KBM-7 (cell line): ENCODE measurements around the gene SAMM50.

ENCODE experiments used
- DNase-seq: peaks from one replicate; pipeline ENCODE4 v3.0.0-alpha.2; 2015
- in situ Hi-C: fragments of 300-500 bp; cut with MboI; formaldehyde crosslinking; loops from 2 replicates; pipeline ENCODE4 v1.14.3; 2020; ENCODE audit warnings: low sequenced_read_pairs, low pct_unique_long_range_greater_than_20kb, mixed read lengths

Gene SAMM50

DNA sequence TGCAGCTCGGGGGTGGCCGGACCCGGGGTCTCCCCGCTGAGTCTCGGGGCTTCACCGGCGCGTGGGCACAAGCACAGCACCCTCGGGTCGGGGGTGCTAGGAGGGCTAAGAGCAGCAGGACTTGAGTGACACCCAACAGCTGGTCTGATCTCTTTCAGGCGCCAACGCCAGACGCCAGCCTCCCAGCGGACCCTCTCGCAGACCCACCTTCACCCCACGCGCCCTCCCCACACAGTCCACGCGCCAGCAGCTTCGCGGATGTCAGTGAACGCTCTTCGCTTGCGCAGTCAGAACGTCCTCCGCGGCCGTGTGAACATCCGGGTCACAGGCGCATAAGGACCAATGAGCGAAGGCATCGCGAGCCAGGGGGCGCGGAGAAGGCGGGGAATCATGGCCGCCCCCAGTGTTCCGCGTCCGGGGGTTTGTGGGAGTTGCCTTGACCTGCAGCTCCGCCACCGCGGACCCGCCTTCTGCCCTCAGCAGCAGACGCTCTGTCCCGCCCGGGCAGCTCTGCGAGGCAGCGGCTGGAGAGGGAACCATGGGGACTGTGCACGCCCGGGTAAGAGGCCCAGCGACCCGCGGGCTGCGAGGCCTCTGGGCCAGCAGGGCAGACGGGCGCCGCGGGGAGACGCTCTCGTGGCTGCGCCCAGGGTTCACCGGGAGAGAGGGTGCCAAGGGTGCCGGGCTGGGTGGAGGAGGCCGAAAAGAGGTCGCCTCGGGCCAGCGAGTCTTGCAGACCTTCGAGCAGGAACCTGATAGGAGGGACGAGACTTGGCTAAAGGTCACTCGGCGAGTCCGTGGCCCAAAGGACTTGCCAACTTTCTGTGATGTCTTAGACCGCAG, at the start of gene SAMM50:
SAMM50 (plus strand) TSS at position 403 of the 843 bp plus-strand sequence; CDS start at position 539, 136 bp downstream.
- in situ Hi-C loops: no loop called here
- DNase-seq: peak; percentile 93

DNA sequence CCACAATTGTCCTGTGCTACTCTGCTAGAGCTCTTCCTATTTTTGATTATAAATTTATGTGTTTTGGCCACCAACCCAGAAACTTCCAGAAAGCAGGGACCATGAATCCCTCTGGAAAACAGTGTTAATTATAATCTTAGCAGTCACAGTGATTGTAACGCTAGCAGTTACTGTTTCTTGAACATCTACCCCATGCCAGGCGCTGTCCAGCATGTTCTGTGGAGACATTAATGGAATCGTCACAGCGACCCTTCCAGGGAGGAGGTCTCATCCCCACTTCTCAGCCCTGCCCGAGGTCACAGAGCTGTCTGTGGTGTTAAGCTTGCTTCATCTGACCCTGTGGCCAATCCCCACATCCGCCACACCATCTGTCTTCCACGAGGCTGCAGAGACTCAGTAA, 49.6 kb upstream of the SAMM50 start:
- in situ Hi-C loops: no loop called here
- no peak for DNase-seq

DNA sequence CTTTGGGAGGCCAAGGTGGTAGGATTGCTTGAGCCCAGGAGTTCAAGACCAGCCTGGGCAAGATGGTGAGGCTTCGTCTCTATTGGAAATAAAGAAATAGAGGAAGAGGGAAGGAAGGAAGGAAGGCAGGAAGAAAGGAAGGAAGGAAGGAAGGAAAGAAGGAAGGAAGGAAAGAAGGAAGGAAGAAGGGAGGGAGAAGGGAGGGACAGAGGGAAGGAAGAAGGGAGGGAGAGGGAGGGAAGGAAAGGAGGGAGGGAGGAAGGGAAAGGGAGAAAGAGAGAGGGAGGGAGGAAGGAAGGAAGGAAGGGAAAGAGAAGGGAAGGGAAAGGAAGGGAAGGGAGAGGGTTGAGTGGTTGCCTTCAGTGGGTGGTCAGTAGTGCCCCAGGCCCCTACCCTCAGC, 45.5 kb upstream of the SAMM50 start:
- no peak for DNase-seq
- in situ Hi-C loops: no loop called here

DNA sequence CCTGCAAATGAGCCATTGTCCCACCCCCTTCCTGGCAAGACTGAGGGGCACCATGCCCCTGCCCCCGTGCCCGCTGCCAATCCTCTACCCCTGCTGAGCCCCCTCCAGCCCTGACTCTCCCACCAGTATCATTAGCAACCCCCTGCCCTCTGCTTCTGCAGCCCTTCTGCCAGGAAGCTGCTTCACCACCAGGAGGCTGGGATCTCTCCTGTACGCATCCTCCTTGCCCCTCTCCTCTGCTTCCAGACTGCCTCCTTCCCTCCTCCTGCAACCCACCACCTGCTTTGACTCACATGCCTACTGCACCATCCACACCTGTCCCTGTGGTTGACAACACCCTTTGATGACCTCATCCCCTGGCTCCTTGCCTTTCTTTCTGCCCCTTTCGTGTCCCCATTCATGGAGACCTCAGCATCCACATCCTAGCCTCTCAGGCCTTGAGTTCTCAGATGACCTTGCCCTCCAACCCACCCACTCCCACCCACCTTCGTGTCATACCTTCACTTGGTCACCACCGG, 45.0 kb upstream of the SAMM50 start:
- in situ Hi-C loops: no loop called here

DNA sequence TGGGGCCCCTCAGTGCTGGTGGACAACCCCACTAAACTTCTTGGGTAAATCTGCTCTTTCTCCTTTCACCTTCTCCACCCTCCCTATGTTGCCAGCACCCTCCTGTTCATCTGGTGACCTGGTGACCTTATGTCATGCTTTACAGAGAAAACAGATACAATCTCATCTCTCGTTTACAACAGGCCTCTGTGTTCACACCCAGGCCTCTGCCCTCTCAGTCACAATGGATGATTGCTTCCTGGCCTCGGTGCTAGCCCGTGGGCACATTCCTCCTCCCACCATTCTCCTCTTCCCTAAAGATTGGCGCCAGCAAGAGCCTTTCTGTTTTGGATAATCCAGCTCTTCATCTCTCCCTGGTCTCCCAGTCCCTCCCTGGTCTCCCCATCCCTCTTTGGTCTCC, 43.9 kb upstream of the SAMM50 start:
- in situ Hi-C loops: no loop called here
- DNase-seq: no peak

More for the DNA sequence above, 45.0 kb upstream of the SAMM50 start:
- no peak for DNase-seq

DNA sequence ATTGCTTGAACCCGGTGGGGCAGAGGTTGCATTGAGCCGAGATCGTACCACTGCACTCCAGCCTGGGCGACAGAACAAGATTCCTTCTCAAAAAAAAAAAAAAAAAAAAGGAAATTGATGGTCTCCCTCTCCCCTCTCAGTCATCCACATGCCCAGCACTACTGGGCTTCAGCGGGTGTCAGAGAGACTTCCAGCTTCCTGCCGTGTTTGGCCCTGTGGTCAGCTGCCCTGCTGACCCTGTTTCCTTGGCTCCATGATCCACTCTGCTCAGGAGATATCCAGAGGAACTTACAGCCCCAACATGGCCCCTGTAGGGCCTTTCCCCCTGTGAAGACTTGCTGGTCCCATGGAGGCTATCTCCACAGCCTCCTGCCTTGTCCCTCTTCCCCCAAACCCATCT, 37.7 kb upstream of the SAMM50 start:
- peak; percentile 21 for DNase-seq
- in situ Hi-C loops: no loop called here

DNA sequence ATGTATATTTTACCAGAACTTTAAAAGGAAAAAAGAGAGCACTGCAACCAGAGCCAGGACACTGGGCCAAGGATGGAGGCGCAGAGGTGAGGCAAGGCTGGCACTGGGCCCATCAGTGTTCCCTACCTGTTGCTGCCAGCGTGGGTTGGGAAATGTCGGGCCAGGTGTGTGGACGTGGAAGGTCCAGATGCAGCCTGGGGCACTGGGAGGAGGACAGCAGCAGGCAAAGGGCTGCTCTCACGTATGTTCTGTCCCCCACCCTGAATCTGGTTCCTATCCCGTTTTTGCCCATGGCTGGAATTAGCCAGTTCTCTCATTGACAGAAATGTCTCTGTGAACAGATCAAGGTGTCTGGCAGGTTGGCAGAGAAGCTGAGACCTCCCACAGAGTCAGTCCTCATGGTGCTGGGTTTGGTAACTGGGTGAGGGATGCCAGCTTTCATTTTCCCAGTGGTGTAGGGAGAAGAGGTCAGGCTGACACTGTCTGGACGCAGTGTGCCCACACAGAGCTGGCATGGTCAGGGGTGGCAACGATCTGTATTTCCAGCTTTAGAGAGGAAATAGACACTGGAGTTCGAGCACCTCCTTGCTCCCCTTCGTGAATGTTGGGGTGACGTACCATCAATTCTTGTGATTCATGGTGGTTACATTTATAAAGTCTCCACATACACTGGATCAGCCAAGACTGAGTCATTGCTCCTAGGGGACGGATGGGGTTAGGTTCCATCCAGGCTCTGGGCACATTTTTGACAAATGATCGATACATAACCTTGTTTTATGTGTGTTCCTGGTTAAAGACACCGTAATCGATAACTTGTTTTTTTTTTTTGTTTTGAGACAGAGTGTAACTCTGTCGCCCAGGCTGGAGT, 35.9 kb upstream of the SAMM50 start:
- in situ Hi-C loops: no loop called here
- no peak for DNase-seq

DNA sequence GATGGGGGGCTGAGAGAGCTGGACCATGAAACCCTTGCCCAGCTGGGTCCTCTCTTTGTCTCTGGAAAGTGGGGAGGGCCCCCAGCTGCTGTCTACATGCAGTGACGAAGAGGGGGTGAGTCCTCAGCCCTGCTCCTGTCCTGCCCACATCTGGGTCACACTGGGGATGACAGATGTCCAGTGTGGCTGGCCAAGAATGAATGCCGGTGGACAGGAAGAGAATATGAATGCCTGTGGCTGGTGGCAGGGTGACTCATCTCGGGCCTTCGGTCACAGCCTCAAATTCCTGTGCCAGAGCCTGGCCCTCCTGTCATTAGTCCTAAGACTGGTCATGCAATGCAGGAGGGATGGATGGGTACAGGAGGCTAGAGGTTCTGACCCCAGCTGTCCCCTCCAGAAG, 33.9 kb upstream of the SAMM50 start:
- in situ Hi-C loops: no loop called here
- DNase-seq: no peak

DNA sequence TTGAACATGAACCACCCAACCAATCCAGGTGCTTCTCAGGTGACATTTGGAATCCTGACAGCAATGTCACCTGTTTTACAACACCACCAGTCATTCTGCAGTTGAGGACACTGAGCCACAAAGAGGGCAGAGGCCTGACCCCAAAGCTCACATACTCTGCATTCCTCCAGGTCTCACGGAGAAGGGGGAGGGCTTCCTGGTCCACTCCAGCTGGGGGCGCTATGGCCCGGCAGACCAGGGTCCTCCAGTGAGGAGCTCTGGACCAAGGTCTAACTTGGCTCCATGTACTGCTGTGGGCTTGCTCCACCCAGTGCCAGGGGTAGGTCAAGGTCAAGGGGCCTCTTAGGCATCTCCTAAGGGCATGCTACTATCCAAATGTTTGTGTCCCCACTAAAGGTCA, 33.1 kb upstream of the SAMM50 start:
- no peak for DNase-seq
- in situ Hi-C loops: no loop called here

DNA sequence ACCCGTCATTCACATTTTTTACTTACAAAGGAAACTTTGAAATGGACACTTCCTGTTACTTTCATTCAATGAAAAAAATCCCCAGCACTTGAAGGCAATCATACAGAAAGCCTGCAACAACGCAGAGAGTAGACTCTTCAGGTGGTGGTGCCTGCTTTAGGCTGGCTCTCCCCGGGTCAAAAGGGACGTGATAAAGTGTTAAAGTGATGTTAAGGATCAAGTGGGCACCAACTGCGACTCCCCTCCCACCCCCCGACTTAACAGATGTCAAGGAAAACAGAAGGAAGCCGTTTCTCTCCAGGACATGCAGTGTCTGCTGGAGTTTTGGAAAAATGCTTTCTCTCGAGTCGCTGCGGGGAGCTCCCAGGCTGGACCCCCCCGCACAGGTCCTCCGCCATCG, 32.1 kb upstream of the SAMM50 start:
- DNase-seq: peak; percentile 55
- in situ Hi-C loops: no loop called here

DNA sequence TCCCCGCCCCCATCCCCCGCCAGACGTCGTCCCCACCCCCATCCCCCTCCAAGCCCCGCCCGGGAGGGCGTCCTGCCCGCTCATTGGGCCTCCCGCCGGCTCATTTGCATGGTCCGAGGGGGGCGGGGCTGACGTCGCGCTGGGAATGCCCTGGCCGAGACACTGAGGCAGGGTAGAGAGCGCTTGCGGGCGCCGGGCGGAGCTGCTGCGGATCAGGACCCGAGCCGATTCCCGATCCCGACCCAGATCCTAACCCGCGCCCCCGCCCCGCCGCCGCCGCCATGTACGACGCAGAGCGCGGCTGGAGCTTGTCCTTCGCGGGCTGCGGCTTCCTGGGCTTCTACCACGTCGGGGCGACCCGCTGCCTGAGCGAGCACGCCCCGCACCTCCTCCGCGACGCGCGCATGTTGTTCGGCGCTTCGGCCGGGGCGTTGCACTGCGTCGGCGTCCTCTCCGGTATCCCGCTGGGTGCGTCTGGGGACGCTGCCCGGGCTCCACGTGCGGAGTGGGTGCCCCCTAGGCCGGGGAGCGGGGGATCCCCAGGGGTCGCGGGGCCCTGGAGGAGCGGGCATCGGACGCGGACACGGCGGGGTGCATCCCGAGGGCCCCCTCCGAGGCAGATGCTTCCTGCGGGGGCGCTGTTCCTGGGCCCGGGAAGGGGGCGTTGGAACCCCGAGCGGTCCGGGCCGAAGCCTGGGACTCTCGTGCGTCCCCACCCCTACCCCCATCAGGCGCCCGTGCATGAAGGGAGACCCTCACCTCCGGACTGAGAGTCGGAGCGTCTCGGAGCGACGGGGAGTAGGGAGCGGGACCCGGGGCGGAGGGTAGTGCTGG, 31.4 kb upstream of the SAMM50 start, which contains the start of gene PNPLA3:
PNPLA3 (plus strand) TSS at position 175 of the 834 bp plus-strand sequence; CDS start at position 282, 107 bp downstream.
- peak; percentile 78 for DNase-seq
- in situ Hi-C loops: no loop called here

DNA sequence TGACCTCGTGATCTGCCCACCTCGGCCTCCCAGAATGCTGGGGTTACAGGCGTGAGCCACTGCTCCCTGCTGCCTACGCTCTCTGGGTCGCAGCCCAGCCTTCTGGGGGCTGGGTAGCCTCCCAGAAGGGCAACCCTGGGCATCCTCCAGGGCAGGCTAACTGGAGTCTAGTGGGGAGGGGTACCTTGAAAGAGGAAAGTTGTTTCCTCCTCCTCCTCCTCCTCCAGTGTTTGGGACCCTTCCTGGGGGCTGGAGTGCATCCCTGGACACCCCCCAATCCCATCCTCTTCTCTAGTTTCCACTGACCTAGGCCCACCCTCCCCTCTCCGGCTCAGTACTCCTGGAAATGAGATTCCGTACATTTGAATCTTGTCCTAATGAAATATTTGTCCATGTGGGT, 30.4 kb upstream of the SAMM50 start:
- in situ Hi-C loops: no loop called here
- no peak for DNase-seq

DNA sequence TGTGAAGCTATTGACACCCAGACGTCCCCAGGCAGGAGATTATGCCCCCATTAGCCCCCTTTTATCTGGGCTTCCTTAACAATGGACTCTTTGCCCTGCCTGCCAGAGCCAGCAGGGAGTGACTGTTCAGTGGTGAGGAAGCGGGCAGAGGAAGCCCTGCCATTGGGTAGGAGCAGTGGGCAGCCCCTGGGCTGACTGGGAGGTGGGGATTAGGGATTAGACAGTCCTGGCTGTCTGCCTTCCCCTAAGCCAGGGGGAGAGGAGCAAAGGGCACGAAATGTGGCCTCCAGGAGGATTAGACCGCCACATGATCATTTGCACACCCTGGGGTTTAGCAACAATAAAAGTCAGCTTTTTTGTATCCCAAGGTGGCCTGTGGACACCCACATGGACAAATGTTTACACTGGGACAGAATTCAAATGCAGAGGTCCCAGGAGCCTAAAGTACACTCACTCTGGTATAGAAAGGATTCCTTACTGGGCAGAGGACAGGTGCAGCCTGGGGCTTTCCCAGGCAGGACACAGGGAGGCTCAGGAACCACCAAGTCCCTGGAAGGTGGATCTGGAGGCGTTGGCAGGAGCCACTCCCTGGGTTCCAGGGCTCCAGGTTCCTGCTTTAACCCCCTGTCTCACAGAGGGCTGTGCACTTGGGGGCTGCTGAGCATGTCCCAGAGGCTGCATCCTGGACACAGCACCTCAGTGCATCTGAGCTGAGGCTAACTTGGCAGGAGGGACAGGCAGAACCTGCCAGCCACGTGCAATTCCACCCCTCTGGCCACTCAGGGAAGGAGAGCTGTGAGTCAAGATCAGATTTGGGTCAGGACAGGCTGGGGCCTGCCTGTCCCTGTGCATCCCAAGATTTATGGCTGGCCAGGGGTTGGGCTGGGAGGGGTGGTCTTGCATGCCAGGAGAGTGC, 29.6 kb upstream of the SAMM50 start:
- no peak for DNase-seq
- in situ Hi-C loops: no loop called here

DNA sequence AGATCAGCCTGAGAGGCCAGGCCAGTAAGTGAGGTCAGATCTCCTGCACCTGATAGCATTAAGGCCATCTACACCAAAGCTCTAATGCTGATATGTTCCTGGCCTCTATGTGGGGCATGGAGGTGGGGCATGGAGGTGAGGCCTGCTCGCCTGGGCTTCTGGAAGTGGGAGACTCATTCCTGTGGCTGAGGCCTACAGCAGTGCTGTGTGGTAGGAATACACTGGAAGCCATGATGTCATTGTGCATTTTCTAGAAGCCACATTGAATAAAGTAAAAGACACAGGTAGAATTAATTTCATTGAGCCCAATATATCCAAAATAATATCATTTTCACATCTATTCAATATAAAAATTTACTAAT, 28.9 kb upstream of the SAMM50 start:
- DNase-seq: no peak
- in situ Hi-C loops: no loop called here

DNA sequence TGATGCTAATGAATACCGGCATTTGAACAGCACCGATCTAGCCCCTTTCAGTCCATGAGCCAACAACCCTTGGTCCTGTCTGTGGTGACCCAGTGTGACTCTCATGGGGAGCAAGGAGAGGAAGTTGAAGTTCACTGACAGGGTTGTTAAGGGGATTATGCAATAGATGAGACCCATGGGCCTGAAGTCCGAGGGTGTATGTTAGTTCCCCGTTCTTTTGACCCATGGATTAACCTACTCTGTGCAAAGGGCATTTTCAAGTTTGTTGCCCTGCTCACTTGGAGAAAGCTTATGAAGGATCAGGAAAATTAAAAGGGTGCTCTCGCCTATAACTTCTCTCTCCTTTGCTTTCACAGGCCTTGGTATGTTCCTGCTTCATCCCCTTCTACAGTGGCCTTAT, 26.8 kb upstream of the SAMM50 start:
- in situ Hi-C loops: no loop called here

DNA sequence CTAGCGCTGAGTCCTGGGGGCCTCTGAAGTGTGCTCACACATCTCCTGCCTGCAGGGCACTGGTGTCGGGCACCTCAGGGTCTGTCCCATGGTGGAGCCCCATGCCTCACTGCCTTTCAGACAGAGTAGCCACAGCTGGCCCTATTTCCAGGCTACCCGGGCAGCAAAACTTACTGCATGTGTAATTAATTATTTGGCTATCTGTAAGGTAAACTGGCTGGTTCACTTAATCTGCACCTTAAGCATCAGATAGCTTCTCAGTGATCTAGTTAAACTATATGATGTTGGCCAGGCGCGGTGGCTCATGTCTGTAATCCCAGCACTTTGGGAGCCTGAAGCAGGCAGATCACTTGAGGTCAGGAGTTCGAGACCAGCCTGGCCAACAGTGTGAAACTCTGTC, 26.3 kb upstream of the SAMM50 start:
- in situ Hi-C loops: no loop called here
- DNase-seq: no peak

More for the DNA sequence above, 26.8 kb upstream of the SAMM50 start:
- DNase-seq: peak; percentile 21

DNA sequence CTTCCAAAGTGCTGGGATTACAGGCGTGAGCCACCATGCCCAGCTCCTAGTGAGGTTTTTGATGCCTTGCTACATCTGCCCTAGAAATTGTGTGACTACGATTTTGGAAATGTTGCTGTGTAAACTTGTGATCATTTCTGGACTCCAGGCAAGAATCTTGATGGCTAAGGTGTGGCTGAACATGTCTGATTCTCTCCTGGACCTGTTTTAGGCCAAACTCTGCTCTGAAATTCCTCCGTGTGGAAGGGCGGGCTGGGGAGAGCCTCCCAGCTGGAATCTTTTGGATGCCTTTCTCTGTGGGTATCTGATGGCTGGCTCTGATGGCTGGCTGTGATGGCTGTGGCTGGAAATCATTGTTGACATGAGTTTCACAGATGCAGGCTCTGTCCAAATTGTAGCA, 23.5 kb upstream of the SAMM50 start:
- no peak for DNase-seq
- in situ Hi-C loops: no loop called here

DNA sequence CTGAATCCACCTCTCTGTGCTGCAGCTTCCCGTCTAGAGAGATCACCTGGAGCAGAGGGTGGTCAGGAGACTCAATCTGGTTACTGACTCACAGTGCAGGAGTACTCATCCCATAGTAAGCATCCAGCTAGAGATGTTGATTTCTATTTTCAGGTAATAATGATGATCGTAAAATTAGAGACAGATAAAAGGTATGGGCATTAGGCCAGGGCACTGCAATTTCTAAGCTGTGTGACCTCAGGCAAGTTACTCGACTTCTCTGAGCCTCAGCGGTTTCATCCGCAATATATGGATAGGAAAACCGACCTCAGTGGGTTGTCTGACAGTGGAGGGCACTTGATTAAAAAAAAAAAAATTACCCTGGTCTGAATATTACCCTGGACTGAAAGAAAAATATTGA, 13.8 kb upstream of the SAMM50 start:
- in situ Hi-C loops: no loop called here
- DNase-seq: no peak
